Skeletal muscle cell (primary cell): ENCODE data around the gene MGAT3.
"Not testable (repeated sequence)": the region's sequence is repeated elsewhere in the genome, so short reads cannot be mapped to it uniquely, and the experiment has no call there.

Experiments used
- DNase-seq: peaks from one replicate; pipeline ENCODE4 v3.0.0-alpha.2; 2010; ENCODE audit warnings: low read depth
- H3K4me3 ChIP-seq: 2 replicates; pipeline ENCODE4 v1.5.1; 2011; ENCODE audit warnings: low read depth, mild to moderate bottlenecking, control low read depth, low read length, moderate library complexity

Gene MGAT3, protein sequence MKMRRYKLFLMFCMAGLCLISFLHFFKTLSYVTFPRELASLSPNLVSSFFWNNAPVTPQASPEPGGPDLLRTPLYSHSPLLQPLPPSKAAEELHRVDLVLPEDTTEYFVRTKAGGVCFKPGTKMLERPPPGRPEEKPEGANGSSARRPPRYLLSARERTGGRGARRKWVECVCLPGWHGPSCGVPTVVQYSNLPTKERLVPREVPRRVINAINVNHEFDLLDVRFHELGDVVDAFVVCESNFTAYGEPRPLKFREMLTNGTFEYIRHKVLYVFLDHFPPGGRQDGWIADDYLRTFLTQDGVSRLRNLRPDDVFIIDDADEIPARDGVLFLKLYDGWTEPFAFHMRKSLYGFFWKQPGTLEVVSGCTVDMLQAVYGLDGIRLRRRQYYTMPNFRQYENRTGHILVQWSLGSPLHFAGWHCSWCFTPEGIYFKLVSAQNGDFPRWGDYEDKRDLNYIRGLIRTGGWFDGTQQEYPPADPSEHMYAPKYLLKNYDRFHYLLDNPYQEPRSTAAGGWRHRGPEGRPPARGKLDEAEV

DNA sequence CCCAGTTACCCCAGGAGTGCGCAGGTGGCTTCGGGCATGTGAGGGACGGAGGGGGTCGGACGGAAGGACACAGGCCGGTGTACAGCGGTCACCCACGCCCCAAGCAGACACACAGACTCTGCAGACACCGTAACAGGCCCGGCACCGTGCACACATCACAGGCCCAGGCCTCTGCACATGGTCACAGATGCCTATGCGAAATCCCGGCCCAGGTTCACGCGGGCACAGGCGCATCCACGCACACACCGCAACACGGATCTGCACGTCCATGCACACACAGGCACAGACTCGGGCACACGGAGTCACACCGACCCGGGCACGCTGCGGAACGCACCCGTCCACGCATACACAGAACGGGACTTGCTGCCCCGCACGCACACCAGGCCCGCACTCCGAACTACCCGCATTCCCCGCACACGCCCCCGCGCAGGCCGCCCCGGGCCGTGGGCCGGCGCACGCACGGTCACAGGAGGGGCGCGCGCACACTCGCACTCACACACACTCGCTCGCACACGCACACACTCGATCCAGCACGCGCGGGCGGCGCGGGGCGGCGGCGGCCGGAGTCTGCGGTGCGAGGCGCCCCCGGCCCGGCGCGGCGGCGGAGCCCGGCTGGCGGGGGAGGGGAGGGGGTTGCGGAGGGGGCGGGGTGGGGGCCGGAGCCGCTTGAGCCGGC lies at the start of gene MGAT3:
MGAT3 (plus strand) TSS at position 491 of the 676 bp plus-strand sequence. CDS start 30,336 bp downstream, outside the sequence.
- H3K4me3 ChIP-seq = peak within 1 kb of the TSS; percentile 34
- no peak for DNase-seq

DNA sequence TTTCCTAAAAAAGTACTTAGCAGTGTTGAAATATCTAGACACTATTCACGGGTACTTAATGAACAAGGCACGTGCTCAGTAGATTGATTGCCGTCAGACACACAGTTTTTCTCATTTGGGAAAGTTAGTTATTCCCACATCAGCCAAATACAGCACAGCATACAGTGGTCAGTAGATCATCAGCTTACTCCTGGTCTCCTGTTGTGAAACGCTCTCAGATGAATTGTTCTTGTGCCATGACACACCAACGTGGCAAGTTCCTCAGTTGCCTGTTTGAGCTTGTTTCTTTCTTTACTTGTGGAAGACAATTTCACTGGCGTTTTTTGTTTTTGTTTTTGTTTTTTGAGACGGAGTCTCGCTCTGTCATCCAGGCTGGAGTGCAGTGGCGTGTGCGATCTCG lies 48.6 kb upstream of the MGAT3 start:
- no peak overlapping the region for H3K4me3 ChIP-seq
- DNase-seq = no peak

DNA sequence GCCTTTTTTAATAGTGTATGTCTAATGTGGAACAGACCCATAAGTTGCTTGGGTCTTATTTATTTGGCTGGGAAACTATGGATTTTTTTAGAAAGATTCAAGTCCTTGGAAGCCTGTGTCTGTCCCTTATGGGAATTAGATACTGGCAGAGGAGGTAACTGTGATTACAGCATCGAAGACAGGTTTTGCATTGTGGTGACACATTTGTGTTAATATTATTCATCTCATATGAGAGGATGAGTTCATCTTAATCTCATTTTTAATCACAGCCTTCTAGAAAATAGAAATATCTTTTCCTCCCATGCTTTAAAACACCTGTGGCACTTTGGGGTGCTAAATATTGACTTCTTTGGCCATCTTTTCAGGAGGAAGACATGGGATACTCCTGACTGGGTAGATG lies 48.0 kb upstream of the MGAT3 start:
- no peak for DNase-seq
- no peak overlapping the region for H3K4me3 ChIP-seq

DNA sequence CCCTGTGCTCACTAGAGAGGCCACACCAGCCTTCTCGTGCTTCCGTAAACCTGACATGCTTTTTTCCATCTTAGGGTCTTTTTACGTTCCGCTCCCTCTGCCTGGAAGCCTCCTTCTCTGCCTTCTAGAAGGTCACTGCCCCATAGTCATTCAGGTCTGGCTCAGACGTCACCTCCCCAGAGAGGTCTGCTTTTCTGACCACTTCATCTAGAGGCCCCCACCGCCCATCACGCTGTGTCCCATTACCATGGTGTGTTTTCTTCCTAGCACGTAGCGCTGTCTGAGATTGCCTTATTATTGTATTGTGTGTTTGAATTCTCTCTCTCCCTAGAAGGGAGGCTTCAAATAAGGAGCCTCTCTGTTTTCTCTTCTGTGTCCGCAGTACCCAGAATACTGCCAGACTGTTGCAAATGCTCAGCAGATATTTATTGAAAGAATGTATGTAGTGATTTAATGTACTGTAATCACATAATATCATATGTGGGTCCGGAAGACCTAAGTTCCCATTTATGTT lies 47.2 kb upstream of the MGAT3 start:
- DNase-seq = no peak
- no peak overlapping the region for H3K4me3 ChIP-seq

DNA sequence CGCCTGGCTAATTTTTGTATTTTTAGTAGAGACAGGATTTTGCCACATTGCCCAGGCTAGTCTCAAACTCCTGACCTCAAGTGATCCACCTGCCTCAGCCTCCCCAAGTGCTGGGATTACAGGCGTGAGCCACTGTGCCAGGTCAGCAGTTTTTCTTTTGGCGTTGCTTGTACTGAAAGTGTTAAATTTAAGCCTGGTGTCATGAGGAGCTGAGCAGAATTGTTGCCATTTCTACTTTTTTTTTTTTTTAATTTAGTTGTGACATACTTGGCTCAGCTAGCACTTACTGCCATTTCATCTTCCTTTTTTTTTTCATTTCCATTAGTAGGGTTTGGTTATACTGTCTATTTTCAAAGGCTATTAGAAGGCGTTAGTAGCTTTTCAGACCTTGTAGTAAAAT lies 46.5 kb upstream of the MGAT3 start:
- DNase-seq = no peak
- H3K4me3 ChIP-seq = no peak overlapping the region

DNA sequence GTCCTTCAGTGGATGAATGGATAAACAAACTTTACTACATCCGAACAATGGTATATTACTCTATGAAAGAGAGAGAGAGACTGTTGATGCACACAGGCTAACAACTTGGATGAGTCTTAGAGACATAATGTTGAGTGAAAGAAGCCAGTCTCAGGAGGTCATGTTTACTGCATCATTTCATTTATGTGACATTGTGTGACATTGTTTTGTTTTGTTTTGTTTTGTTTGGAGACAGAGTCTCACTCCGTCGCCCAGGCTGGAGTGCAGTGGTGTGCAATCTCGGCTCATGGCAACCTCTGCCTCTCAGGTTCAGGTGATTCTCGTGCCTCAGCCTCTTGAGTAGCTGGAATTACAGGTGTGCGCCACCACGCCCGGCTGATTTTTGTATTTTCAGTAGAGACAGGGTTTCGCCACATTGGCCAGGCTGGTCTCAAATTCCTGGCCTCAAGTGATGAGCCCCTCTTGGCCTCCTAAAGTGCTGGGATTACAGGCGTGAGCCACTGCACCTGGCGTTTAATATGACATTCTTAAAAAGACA lies 44.9 kb upstream of the MGAT3 start:
- H3K4me3 ChIP-seq = not testable (repeated sequence)

DNA sequence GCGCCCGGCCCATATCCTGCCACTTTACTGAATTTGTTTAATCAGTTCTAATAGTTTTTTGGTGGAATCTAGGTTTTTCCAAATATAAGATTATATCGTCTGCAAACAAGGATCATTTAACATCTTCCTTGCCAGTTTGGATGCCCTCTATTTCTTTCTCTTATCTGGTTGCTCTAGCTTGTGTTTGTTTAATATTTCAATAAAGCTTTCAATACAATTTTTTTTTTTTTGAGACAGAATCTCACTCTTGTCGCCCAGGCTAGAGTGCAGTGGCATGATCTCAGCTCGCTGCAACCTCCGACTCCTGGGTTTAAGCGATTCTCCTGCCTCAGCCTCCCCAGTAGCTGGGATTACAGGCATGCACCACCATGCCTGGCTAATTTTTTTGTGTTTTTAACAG lies 43.6 kb upstream of the MGAT3 start:
- not testable (repeated sequence) for H3K4me3 ChIP-seq

More for the DNA sequence above, 44.9 kb upstream of the MGAT3 start:
- DNase-seq = not testable (repeated sequence)

DNA sequence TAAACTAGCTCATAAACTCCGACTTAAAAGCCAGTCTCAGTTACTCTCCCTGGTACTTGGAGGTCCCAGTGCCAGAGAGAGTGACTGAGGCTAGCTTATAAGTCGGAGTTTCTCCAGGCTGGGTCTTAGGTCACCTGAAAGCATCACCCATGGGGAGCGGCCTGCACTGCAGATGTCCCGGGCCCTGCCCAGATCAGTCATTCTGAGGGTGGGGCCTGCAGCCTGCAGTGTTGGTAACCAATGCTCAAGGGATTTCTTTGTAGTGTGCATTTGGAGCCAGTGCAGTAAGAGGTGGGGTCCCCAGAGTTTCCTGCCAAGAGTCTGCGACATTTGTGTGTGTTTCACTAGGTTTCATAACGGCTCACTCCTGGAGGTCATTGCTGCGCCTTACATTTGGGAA lies 42.4 kb upstream of the MGAT3 start:
- no peak overlapping the region for H3K4me3 ChIP-seq
- DNase-seq = no peak

More for the DNA sequence above, 43.6 kb upstream of the MGAT3 start:
- not testable (repeated sequence) for DNase-seq

DNA sequence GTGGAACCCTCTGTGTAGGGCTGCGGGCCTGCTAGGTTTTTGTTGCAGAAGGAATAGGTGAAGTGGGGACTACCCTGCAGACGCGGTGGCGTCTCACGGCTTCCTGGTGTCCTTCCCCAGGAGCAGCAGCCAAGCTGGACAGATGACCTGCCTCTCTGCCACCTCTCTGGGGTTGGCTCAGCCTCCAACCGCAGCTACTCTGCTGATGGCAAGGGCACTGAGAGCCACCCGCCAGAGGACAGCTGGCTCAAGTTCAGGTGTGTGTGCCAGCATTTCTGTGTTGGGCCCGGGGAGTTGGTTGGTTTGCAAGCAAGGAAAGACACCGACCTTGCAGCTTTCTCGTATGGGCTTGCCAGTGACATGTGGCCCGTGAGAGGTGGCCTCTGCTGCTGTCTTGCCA lies 41.9 kb upstream of the MGAT3 start:
- no peak for DNase-seq
- H3K4me3 ChIP-seq = no peak overlapping the region

DNA sequence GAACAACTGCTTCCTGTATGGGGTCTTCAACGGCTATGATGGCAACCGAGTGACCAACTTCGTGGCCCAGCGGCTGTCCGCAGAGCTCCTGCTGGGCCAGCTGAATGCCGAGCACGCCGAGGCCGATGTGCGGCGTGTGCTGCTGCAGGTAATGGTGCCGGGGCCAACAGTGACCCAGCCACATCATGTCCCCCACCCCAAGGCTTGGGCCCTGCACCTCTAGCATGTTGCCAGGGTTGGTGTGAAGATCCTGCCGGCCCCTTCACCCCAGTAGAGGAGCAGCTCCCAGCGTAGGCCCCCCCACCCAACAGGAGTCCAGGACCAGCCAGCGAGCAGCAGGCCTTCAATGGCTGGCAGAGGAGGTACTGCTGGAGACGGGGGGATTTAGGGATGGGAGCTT lies 41.3 kb upstream of the MGAT3 start:
- no peak overlapping the region for H3K4me3 ChIP-seq
- no peak for DNase-seq

DNA sequence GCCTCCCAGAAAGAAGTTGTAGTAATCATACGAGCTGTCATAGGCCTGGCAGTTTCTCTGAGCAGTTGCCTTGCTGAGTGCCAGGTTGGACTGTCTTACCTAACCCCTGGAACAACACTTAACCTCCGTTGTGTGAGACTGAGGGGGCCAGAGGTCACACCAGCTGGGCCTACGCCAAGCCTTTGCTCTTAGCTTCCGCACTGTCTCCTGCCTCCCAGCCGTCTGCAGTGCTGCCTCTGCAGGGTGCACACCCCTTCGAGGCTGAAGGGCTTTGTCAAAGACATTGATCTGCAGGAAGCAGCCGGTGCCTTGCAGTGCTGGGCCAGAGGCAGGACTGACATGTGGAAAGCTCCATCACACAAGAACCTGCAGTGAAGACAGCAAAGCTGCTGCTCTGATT lies 40.5 kb upstream of the MGAT3 start:
- no peak for DNase-seq

DNA sequence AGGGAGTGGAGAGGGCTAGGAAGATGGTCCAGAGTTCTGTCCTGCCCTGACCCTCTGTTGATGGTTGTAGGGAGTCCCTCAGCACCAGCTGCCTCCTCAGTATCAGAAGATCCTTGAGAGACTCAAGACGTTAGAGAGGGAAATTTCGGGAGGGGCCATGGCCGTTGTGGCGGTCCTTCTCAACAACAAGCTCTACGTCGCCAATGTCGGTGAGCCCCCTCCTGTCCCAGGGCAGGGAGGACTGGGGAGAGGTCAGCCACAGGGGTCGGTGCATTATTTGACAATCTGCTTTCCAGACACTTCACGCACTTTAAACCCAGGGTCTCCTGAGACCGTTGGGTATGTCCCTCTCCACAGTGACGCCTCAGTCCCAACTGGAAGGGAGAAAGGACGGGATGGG lies 39.2 kb upstream of the MGAT3 start:
- no peak for DNase-seq
- H3K4me3 ChIP-seq = no peak overlapping the region

More for the DNA sequence above, 40.5 kb upstream of the MGAT3 start:
- H3K4me3 ChIP-seq = no peak overlapping the region

DNA sequence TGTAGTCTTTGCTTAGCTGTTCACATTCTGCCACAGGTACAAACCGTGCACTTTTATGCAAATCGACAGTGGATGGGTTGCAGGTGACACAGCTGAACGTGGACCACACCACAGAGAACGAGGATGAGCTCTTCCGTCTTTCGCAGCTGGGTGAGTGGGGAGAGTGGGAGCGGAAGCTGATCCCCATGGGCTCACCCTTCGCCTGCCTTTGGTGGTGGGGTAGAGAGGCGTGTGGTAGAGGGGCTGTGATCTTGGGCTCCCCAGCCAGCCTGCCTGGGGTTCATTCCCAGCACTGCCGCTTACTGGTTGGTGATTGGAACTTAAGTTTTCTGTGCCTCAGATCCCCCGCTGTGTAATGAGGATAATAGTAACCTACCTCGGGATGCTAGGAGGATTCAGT lies 38.1 kb upstream of the MGAT3 start:
- no peak overlapping the region for H3K4me3 ChIP-seq
- DNase-seq = no peak

DNA sequence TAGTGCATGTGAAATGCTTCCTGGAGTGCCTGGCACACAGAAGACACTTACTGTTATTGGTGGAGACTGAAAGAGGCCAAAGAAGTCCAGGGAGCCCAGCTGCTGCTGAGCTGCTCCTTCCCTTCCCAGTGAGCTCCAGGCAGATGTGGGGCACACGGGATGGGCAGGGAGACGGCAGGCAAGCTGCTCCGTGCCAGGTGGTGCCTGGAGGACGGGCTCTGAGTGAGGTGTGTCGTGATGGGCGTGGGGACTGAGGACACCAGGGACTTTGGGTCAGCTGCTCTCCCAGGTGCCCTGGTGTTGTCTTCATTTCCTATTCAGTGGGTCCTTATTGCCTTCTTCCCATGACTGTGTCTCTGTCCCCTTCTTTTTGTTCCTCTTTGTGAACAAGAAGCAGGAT lies 37.7 kb upstream of the MGAT3 start:
- H3K4me3 ChIP-seq = no peak overlapping the region
- DNase-seq = no peak

DNA sequence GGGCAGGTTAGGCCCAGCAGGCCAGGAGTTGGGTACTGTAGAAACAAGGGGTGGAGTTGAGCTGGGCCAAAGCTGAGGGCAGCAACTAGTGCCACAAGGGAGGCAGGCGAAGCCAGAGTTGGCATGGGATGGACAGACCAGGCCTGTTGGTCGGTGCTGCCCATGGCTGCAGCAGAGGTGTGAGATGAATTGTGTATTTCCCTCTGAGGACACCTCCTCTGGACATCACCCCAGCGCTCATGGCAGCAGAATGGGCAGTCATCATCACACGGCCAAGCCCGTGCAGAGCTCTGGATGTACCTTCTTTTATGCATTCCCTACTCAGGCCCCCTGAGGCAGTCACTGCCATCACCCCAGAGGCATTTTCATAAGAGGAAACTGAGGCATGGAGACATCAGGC lies 36.9 kb upstream of the MGAT3 start:
- no peak overlapping the region for H3K4me3 ChIP-seq
- no peak for DNase-seq

DNA sequence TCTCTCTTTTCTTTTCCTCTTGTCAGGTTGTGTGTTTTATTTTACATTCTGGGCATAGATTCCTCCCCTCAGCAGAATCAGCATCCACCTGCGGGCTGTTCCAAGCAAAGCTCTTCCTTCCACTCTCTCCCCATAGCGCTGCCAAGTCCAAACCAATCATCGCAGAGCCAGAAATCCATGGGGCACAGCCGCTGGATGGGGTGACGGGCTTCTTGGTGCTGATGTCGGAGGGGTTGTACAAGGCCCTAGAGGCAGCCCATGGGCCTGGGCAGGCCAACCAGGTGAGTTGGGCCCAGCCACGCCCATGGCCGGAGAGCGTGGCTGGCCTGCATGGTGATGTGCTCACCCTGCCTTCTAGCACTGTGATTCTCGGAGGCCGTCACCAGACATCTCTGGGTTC lies 35.1 kb upstream of the MGAT3 start:
- no peak for DNase-seq
- no peak overlapping the region for H3K4me3 ChIP-seq

DNA sequence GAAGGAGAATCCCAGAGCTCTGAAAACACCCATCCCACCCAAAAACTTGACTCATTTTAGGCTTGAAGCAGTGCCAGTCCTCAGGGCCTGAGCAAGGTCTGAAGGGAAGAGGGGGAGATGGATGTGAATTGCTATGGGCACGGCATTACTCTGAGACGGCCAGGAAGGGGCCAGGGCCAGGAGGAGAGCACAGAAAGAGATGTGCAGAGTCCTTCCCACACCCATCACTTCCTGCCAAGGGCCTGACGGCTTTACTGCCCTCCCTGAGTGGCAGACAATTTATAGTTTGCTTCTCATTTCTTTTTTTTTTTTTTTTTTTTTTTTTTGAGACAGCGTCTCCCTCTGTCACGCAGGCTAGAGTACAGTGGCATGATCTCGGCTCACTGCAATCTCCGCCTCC lies 34.7 kb upstream of the MGAT3 start:
- H3K4me3 ChIP-seq = no peak overlapping the region

DNA sequence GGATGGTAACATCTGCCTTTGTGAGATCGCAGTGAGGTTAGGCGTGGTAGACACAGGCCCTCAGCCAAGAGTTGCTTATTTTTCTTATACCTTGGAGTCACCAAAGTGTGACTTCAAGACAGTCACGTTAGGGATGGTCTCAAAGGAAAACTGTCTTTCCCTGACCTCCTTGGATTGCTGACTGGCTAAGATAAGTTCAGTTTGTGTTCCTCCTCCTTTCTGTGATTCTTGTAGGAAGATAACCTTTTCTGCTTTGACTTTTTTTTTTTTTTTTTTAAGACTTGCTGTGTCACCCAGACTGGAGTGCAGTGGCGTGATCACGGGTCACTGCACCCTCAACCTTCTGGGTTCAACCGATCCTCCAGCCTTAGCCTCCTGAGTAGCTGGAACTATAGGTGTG lies 34.1 kb upstream of the MGAT3 start:
- DNase-seq = no peak

More for the DNA sequence above, 34.7 kb upstream of the MGAT3 start:
- no peak for DNase-seq

DNA sequence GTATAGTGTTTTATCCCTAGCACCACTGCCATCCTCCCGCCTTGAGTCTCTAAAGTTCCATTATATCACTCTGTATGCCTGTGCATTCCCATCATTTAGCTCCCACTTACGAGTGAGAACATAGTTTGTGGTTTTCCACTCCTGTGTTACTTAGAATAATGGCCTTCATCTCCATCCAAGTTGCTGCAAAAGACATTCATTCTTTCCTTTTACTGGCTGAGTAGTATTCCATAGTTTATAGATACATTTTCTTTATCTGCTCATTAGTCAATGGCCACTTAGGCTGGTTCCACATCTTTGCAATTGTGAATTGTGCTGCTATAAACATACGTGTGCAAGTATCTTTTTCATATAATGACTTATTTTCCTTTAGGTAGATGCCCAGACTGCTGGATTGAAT lies 32.8 kb upstream of the MGAT3 start:
- no peak for DNase-seq

More for the DNA sequence above, 34.1 kb upstream of the MGAT3 start:
- H3K4me3 ChIP-seq = no peak overlapping the region

DNA sequence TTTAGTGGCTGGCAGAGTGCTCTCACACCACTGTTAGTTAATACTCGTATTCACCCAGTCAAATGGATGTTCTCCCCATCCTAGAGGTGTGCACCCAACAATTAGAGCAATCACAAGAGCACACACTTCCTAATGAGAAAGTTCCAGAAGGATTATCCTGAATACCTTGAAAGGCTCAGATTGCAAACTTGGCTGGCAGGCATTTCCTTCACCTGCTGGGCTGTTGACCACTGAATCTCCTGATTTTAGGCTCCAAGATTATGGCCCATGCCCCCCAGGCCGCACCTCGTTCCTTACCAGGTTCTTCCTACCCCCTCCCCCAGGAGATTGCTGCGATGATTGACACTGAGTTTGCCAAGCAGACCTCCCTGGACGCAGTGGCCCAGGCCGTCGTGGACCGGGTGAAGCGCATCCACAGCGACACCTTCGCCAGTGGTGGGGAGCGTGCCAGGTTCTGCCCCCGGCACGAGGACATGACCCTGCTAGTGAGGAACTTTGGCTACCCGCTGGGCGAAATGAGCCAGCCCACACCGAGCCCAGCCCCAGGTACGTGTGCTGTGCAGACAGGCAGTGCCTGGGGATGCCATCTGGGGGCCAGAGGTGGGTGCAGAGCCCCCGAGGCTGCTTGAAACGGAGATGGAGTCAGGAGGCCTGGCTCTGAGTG lies 30.3 kb upstream of the MGAT3 start:
- no peak for DNase-seq
- H3K4me3 ChIP-seq = no peak overlapping the region

More for the DNA sequence above, 32.8 kb upstream of the MGAT3 start:
- no peak overlapping the region for H3K4me3 ChIP-seq
